GM23248 (cell line): ENCODE results near the gene NSUN7.

Experiments used
- EZH2 ChIP-seq: fragments of 200-600 bp; sonication (generic); IDR thresholded peaks from 2 replicates; pipeline ENCODE4 v1.6.1; 2018; ENCODE audit warnings: antibody characterized with exemption, mild to moderate bottlenecking; ENCODE audit not compliant: insufficient read depth, poor library complexity, severe bottlenecking
- EZH2phosphoT487 ChIP-seq: fragments of 200-600 bp; sonication (generic); IDR thresholded peaks from 2 replicates; pipeline ENCODE4 v1.6.1; 2018; ENCODE audit warnings: antibody characterized with exemption, moderate library complexity, mild to moderate bottlenecking, low read depth; ENCODE audit not compliant: insufficient read depth

DNA sequence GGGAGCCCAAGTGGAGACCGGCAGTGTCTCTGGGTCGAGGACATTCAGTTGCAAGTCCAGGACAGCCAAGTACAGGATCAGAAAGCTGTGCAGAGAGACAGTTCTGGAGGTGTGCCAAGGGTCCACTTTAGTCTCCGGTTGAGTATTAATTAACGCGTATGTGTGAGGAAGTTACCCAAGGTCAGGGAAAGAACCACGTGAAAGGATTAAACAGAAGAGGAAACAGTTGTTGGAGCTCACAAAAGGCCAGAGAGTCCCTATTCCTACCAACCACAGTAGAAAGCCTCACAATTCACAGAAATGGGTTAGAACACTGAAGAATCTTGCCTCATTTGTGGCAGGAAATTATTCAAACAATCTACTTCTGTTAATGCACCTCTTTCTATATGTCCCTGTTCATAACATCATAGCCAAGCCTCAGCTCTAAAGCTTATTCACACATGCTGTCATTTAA is 17.9 kb upstream of the NSUN7 start:
- no peak for TF ChIP-seq EZH2
- no peak for TF ChIP-seq EZH2phosphoT487
